GM18951 (cell line): ENCODE results near the gene ARSJ.

Experiments used
- POLR2A ChIP-seq: IDR thresholded peaks from 4 replicates; pipeline ENCODE4 v1.6.1; 2011; ENCODE audit warnings: mild to moderate bottlenecking; ENCODE audit not compliant: insufficient read length, insufficient read depth; ENCODE audit errors: extremely low read depth
- in situ Hi-C: fragments of 300-500 bp; cut with MboI; formaldehyde crosslinking; loops from one replicate; pipeline ENCODE4 v1.12.0; 2022; ENCODE audit warnings: low sequenced_read_pairs, mixed read lengths, inconsistent platforms; ENCODE audit not compliant: unreplicated experiment

The ARSJ gene

DNA sequence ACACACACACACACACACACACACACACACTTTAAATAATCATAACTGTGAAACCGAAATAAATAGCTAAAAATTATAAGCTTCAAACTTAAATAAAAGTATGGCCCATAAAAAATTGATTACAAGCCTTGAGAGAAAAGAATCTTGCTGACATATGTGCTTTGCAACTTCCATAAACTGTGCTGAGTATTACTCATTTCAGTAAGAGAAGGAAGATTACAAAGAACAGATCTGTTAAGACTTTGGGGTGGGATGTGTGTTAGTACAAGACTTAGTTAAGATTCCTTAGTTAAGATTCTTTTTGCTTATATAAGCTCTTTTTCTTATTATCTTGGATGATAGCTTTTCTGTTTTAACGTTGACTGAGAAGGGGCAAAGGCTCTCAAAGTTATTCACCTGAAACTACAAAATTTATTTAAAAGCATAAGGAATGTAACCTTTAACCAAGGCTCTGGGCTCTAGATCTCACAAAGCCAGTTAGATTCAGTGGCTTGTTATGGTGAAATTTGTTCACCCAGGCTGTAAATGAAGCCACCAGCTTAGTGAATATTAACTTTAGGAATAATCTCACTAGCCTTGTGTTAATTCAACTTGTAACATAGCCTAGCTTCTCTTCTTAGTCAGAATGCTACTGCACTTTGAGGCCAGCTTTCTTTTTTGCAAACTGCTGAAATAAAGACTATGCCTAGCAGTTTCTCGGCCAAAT is 58.2 kb downstream of the ARSJ start:
- no peak for TF ChIP-seq POLR2A
- in situ Hi-C loops: no loop called here

DNA sequence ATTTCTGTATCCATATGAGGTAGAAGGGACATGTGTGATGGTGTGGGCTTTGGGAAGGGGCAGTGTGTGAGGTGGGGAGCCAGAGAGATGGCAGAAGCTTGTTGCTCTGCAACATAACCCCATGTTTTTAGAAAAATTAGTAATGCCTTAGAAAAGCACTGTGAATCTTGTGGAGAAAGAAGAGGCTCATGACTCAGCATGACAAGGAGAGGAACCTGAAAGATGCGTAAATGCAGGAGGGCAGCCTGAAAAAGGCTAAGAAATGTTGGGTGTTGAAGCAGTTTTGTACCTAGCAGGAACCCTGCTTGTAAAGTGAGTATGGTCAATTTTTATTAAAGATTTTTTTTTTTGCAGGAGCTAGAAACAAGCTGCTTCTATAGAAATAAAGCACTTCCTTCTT is 59.8 kb downstream of the ARSJ start:
- in situ Hi-C loops: no loop called here
- TF ChIP-seq POLR2A: no peak

DNA sequence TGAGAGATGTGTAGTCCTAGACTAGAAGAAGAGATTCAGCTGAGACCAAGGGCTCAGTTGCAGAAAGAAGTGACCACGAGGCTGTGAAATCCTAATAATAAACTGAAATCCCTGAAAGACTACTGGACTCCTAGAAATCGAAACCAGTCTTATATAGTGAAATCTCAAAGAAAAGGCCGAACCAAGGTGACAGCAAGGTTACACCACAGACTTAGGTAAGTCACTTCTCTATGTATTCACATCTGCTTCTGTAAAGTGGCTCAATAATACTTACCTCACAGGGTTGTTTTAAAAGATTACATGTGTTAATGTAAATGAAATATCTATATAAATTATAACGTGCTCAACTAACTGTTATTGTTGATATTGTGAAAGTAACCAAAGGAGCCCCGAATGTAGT is 60.3 kb downstream of the ARSJ start:
- in situ Hi-C loops: no loop called here
- TF ChIP-seq POLR2A: no peak

DNA sequence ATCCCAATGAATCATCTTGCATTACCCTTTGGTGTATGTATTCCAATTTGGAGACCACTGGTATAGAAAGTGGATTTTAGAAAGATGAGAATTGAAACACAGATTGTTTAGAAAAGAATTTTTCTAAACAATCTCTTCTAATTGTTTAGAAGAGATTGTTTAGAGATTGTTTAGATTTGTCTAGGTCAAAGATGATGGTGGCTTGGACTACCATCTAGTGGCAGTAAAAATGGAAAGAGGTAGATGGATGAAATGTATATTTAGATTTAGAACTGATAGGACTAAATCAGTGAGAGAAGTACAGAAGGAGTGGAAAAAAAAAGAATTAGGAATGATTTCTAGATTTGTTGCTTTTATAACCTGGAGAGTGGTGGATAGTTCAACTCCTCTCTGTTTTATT is 70.6 kb downstream of the ARSJ start:
- no peak for TF ChIP-seq POLR2A

DNA sequence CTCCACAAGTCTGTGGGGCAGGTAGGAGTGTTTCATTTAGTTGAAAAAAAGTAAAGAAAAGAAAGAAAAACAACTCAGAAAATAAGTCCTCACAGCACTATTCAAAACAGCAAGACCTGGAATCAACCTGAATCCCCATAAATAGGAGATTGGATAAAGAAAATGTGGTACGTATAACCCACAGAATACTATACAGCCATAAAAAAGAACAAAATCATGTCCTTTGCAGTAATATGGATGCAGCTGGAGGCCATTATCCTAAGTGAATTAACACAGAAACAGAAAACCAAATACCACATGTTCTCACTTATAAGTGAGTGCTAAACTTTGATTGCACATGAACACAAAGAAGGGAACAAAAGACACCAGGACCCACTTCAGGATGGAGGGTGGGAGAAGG is 71.9 kb downstream of the ARSJ start:
- in situ Hi-C loops: no loop called here
- TF ChIP-seq POLR2A: no peak

More for the DNA sequence above, 70.6 kb downstream of the ARSJ start:
- in situ Hi-C loops: no loop called here

DNA sequence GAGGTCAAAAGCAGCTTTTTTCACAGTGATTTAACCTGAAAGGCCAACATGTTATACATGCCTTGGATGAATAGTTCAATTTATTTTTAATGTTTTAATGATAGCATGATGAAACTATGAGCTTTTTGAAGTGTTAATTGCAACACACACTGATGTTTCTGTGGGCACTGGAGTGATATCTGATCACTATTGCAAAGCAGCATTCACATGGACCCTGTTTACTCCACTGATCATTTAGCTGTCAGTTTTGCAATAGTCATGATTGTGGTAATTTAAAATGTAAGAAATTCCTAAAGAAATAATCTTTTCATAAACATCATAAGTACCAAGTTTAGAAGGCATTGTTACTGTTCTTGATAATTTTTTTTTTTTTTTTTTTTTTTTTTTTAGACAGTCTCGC is 74.1 kb downstream of the ARSJ start:
- in situ Hi-C loops: no loop called here
- TF ChIP-seq POLR2A: no peak

DNA sequence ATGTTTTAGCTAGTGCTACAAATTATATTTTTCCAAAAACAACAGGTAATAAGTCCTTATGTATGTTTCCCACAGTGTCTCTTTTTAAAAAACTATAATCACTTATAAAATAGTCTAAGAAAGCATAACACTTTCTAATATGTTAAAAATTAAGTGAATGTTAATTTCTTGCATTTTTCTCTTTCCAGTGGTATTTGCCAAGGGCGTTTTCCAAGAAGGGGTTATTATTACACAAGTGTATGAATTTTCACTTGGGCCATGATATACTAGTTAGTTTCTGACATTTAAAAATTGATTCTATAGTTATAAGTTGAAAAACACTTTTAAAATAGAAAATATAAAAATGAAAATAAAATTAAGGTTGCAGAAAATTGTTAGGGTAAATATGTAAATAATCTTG is 74.6 kb downstream of the ARSJ start:
- in situ Hi-C loops: no loop called here
- no peak for TF ChIP-seq POLR2A

DNA sequence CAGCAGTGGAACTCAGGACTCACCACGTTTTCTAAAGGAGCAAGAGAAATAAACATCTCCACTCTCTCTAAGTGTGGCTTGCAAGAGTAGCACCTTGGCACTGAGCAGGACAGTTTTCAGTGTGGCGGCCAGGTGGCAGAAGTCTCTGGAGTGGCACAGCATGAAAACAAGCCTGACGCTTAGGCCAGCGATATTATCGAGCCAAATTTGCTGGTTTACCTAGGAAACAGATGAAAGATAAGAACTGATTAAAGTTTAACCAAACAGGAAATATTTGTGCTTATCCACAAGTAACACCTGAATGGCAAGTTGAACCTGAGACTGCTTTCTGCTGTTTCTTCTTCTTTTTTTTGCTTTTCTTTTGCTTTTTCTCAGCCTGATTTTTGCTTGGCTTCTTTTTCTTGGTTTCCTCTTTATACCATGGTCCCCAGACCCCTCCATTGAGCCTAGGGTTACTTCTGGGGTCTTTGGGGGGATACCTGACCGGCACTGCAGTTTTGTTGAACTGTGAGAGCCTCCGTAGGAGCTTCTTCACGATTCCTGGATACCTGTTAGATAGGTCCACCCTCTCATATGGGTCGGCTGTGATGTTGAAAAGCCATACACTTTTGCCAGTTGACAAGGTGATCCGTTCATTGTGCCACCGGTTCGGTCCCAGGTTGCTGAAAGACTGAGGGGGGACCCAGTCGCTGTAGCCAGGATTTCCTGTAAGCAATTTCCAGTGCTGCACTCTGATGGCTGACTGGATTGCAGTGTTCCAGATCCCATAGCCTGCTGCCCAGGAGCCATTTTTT is 77.3 kb downstream of the ARSJ start:
- in situ Hi-C loops: no loop called here
- no peak for TF ChIP-seq POLR2A

DNA sequence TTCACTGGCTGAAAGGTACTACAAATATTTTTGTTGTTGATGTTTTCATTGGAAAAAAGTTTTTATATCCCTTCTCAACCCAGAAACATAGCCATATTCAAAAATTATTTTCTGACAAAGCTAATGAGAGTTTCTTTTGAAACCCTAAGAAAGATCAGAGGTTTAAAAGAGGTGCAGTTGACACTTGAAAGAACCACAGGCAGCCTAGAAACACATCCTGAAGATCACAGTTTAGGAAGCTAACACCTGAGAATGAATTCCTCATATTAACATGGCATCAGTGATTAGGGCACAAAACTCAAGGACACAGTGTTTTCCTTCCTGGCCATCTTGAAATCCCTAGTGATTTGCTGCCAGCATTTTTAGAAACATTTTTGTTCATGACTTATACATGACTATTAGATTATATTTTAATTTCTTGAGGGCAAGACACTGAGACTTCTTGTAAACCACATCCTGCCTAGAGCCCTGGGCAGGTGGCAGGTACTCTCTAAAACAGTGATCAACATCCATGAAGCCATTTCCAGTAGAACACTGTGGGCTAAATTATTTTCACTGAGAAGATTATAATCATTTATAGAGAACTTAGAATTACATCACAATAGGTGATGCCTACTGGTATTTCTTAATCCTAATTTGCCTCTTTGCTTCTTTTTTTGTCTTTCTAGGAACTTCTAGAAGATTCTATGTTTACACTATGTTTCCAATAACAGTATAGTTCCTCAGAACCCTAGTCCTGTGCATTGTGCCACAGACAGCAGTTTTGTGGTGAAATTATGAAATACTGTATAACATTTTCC is 80.0 kb downstream of the ARSJ start:
- no peak for TF ChIP-seq POLR2A
- in situ Hi-C loops: no loop called here

DNA sequence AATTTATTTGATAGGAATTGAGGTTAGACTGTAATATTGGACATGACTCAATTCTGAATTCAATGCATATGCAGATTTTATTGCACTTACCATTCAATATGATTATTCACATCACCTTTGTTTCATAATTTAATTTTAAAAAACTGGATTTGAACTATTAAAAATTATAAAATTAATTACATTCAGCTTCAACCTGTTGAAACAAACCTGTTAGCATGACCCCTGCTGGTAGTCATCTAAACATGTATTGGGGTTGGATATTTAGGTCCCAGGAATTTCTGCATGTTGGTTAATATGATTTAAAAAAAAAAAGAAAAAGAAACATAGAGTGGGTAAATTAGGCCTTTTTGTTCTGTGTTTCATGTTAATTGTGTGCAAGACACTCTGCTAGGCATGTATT is 85.9 kb downstream of the ARSJ start:
- in situ Hi-C loops: no loop called here
- no peak for TF ChIP-seq POLR2A

DNA sequence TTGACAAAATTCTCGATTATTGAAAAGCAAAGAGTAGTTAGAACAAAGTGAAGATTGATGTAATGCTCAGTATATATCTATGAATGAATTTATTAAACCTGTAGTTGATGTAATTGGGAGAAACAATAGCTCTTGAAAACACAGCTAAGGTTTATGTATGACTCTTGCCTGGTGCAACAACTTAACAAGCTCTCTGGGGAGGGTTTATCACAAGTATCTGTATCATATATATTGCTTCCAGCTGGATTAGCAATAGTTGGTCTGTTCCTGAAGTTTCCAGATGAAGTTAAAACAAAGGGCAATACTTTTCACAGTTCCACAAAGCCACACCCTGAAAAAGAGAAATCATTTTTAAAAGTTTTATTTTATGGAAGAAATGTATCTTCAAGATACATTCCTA is 91.4 kb downstream of the ARSJ start:
- no peak for TF ChIP-seq POLR2A
- in situ Hi-C loops: no loop called here

DNA sequence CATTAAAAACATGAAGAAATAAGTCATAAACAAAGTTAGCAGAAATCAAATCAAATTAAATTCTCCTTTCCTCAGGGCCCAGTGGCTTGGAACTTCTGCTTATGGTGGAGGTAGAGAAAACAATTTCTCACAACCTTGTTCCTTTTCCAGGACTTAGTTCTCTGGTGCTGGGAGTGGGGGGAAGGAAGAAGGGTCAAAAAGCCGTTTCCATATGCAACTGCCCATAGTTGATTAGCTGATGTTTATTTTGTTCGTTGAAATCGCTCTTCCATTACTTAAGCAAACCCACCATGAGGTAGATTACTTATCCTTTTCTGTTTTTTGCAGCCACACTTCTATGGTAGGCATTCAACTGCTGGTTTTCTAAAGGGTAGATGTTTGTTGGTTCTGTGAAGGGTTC is 94.2 kb downstream of the ARSJ start:
- no peak for TF ChIP-seq POLR2A
- in situ Hi-C loops: no loop called here

DNA sequence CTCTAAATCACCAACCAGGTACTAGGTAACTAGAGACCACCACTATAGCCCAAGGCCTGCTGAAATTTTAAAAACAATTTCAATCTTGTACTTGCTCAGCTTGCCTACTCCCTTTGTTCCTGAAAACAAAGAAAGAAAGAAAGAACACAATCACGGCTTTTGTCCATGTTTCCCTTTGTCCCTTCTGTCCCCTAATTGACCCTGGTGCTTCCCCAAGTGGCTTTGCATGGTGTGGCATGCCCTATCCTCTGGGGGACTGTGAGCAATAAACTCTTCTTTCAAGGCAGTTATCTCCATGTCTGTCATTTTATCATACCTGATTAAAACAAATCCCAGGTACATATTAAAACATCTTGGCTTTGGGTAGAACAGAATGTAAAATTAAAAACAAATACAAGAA is 94.8 kb downstream of the ARSJ start:
- no peak for TF ChIP-seq POLR2A
- in situ Hi-C loops: no loop called here

DNA sequence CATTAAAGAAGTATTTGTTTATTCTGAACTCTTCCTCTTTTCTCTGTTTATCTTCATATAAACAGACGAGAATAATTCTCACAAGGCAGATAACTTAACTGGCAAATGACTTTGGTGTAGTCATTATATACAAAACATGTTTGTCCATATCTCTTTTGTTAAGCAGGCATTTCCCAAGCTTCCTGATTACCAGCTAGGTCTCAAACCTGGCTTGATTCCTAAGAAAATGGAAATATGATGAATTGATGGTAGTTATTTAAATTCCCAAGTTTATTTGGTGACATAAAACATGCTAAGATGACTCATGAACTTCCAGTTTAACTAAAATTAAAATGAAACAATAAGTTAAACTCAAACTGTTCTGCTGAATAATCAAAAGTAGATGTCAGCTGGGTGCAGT is 96.8 kb downstream of the ARSJ start:
- in situ Hi-C loops: no loop called here
- TF ChIP-seq POLR2A: no peak

DNA sequence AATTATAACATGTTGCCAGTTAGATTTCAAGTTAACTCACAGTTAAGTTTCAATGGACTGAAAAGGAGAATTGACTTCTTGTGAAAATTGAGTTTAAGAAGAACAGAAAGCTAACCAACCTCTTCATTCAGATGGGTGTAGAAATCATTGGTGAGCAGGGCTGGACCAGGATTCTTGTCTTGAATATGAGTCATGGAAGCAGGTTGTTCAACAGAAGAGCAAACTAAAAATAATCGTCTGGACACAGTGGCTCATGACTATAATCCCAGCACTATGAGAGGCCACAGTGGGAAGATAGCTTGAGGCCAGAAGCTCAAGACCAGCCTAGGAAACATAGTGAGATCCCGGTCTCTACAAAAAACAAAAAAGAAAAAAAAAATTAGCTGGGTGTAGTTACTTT is 98.2 kb downstream of the ARSJ start:
- in situ Hi-C loops: no loop called here
- no peak for TF ChIP-seq POLR2A
